ENCODE measurements around the gene NUDT3. TPM values are rescaled to one million over a fixed set of nuclear protein-coding genes. Genes with fewer than 3 reads are reported as not detected.
A peak's percentile ranks its signal among the peaks of the same experiment; 100 is the strongest.

The NUDT3 gene
- polyA plus RNA-seq, 1 of the 3 experiments (the other 2 are of a cell fraction), result 11.9 TPM

DNA sequence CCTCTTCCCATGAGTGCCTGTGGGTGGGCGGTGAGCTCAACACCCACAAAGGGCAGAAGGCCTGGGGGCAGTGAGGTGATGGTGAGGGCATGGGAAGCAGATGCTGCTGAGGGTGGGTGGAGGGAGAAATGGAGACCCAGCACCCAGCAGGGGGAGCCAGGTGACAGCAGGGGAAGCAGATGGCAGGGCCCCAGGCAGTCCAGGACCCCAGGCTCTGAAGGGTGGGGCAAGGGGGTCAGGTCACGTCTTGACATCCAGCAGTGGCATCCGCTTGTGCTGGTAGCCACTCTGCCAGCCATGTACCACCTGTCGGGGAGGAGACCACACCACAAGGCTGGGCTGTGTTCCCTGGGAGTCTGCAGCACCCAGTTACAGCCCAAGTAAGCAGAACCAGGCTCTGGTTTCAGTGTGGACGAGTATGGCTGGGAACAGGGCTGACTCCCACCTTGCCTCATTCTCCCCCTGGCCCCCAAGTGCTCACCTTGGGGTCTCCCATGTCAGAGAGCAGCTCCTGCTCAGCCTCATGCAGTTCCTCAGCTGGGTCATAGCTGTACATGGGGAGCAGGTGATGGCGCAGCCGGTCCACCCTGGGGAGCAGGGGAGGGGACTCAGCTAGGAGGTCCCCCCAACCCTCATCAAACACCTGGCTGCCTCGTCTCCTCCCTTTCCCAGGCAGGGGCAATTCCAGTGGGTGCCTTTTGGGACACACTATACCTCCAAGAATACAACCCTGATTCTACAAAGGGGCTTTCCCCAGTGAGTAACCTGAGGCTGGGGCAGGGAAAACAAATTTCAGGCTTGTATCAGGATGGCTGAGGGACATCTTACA, 145.7 kb downstream of the NUDT3 start:
- peaks cover 28% of the 10 kb centered on the region for H3K79me2 ChIP-seq (ENCODE audit: insufficient read depth)
- H3K9me3 ChIP-seq, result no peaks in the 10 kb centered on the region
- H3K27me3 ChIP-seq (ENCODE audit: insufficient read depth), result no peaks in the 10 kb centered on the region
- 88% methylated on average over 3 of the region's 8 CpGs for WGBS (ENCODE audit: low lambda C conversion rate)
- peaks cover 34% of the 10 kb centered on the region for H3F3A ChIP-seq (replicated peaks; ENCODE audit: insufficient read depth)
- H3K4me1 ChIP-seq (ENCODE audit: control insufficient read depth in 1 of 2, insufficient read depth in 2 of 2, low read depth in 1 of 2, low read length in 1 of 2), result peaks cover 22 to 43% of the 10 kb centered on the region in 2 experiments; a peak in 3 of 4 replicates
- peak overlapping the region; percentile 16; the same call in 1 of the 2 replicates for H3K9ac ChIP-seq
- no peak overlapping the region for H3K4me3 ChIP-seq (ENCODE audit: low read depth in 2 of 2, low read length in 1 of 2)
- ChIA-PET CTCF (interaction anchor here (0.6 to 5.6 kb wide), 8 partner anchors 10 to 410 kb away, joined by 3 to 52 read pairs (median 6); partner anchors contain the start of genes HMGA1 and NUDT3), POLR2A (interaction anchor here (1.5 kb wide), 2 partner anchors 10 to 51 kb away, joined by 3 read pairs; partner anchors contain the start of gene HMGA1)
- DNase-seq, result peak; percentile 83
- H3K9me2 ChIP-seq, result no peaks in the 10 kb centered on the region
- peaks cover 6 to 7% of the 10 kb centered on the region in 2 experiments for H3K36me3 ChIP-seq (replicated peaks in 1 of 2; ENCODE audit: control insufficient read depth in 1 of 2, insufficient read depth in 2 of 2, low read length in 1 of 2)
- H3K4me2 ChIP-seq, result peak overlapping the region; percentile 92; the same call in 1 of the 2 replicates
- no peaks in the 10 kb centered on the region for H4K20me1 ChIP-seq (ENCODE audit: insufficient read depth)
- peak overlapping the region; percentile 30 to 97; a peak in 3 of 4 replicates for H3K27ac ChIP-seq (ENCODE audit: low read depth in 2 of 2, low read length in 1 of 2)
- H2AFZ ChIP-seq (ENCODE audit: low read depth), result no peak overlapping the region
- TF ChIP-seq CHD2 (IDR thresholded peaks at IDR 0.05; ENCODE audit: low read length, partially characterized antibody) (no peak), GABPA (IDR thresholded peaks at IDR 0.05; ENCODE audit: low read depth) (no peak), RCOR1 (IDR thresholded peaks at IDR 0.05; ENCODE audit: low read length) (0 out of 2 replicates have a peak, but pooled peaks have one; percentile 18), FOSL2 (IDR thresholded peaks at IDR 0.05; ENCODE audit: borderline replicate concordance, low read depth) (no peak), YY1 (IDR thresholded peaks at IDR 0.05; ENCODE audit: low read depth) (no peak), CTCF (IDR thresholded peaks at IDR 0.05) (peak; percentile 56), JUND (IDR thresholded peaks at IDR 0.05) (no peak), GATA2 (CRISPR knock-in tag; IDR thresholded peaks at IDR 0.05) (no peak), EP300 (IDR thresholded peaks at IDR 0.05; ENCODE audit: borderline replicate concordance in 1 of 2, low read depth in 1 of 2, low read length in 1 of 2) (no peak), MXI1 (IDR thresholded peaks at IDR 0.05; ENCODE audit: low read depth, low read length) (no peak), RXRA (IDR thresholded peaks at IDR 0.05; ENCODE audit: borderline replicate concordance, low read depth) (no peak), NRF1 (IDR thresholded peaks at IDR 0.05; ENCODE audit: low read depth, low read length) (no peak), FOXJ3 (CRISPR knock-in tag; IDR thresholded peaks at IDR 0.05) (no peak), TAF1 (IDR thresholded peaks at IDR 0.05; ENCODE audit: borderline replicate concordance, low read depth, low read length) (no peak), RAD21 (IDR thresholded peaks at IDR 0.05; ENCODE audit: low read length) (peak; percentile 27; the same call in 1 of the 2 replicates), NFIC (IDR thresholded peaks at IDR 0.05; ENCODE audit: borderline replicate concordance) (no peak), EZH2phosphoT487 (IDR thresholded peaks at IDR 0.05; ENCODE audit: borderline replicate concordance, low read depth) (no peak), SMC3 (IDR thresholded peaks at IDR 0.05; ENCODE audit: low read depth, low read length) (peak; percentile 16; the same call in 1 of the 2 replicates), RFX5 (IDR thresholded peaks at IDR 0.05; ENCODE audit: low read length) (no peak), POLR2AphosphoS5 (IDR thresholded peaks at IDR 0.05; ENCODE audit: low read depth, low read length) (peak; percentile 30; the same call in 1 of the 2 replicates), TCF12 (IDR thresholded peaks at IDR 0.05) (peak; percentile 59), ELF1 (IDR thresholded peaks at IDR 0.05) (no peak), SIN3A (IDR thresholded peaks at IDR 0.05; ENCODE audit: borderline replicate concordance, low read depth, low read length) (no peak)
- TF ChIP-seq, protein P1, sequence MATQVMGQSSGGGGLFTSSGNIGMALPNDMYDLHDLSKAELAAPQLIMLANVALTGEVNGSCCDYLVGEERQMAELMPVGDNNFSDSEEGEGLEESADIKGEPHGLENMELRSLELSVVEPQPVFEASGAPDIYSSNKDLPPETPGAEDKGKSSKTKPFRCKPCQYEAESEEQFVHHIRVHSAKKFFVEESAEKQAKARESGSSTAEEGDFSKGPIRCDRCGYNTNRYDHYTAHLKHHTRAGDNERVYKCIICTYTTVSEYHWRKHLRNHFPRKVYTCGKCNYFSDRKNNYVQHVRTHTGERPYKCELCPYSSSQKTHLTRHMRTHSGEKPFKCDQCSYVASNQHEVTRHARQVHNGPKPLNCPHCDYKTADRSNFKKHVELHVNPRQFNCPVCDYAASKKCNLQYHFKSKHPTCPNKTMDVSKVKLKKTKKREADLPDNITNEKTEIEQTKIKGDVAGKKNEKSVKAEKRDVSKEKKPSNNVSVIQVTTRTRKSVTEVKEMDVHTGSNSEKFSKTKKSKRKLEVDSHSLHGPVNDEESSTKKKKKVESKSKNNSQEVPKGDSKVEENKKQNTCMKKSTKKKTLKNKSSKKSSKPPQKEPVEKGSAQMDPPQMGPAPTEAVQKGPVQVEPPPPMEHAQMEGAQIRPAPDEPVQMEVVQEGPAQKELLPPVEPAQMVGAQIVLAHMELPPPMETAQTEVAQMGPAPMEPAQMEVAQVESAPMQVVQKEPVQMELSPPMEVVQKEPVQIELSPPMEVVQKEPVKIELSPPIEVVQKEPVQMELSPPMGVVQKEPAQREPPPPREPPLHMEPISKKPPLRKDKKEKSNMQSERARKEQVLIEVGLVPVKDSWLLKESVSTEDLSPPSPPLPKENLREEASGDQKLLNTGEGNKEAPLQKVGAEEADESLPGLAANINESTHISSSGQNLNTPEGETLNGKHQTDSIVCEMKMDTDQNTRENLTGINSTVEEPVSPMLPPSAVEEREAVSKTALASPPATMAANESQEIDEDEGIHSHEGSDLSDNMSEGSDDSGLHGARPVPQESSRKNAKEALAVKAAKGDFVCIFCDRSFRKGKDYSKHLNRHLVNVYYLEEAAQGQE (IDR thresholded peaks at IDR 0.05; ENCODE audit: low read depth, low read length), result no peak
- TF ChIP-seq, protein P2, sequence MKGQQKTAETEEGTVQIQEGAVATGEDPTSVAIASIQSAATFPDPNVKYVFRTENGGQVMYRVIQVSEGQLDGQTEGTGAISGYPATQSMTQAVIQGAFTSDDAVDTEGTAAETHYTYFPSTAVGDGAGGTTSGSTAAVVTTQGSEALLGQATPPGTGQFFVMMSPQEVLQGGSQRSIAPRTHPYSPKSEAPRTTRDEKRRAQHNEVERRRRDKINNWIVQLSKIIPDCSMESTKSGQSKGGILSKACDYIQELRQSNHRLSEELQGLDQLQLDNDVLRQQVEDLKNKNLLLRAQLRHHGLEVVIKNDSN (IDR thresholded peaks at IDR 0.05; ENCODE audit: borderline replicate concordance, low read depth), result no peak
- TF ChIP-seq, protein P3, sequence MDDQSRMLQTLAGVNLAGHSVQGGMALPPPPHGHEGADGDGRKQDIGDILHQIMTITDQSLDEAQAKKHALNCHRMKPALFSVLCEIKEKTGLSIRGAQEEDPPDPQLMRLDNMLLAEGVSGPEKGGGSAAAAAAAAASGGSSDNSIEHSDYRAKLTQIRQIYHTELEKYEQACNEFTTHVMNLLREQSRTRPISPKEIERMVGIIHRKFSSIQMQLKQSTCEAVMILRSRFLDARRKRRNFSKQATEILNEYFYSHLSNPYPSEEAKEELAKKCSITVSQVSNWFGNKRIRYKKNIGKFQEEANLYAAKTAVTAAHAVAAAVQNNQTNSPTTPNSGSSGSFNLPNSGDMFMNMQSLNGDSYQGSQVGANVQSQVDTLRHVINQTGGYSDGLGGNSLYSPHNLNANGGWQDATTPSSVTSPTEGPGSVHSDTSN (IDR thresholded peaks at IDR 0.05), result no peak
- TF ChIP-seq, protein P4, sequence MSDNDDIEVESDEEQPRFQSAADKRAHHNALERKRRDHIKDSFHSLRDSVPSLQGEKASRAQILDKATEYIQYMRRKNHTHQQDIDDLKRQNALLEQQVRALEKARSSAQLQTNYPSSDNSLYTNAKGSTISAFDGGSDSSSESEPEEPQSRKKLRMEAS (IDR thresholded peaks at IDR 0.05; ENCODE audit: low read depth), result no peak; the same call in 1 of the 2 replicates
